Gastrocnemius medialis (tissue), 4 donors: ENCODE measurements around the gene HOXA4.

ENCODE experiments used
- CTCF ChIP-seq, 5 experiments: fragments of 450-650 bp in 3 of 5; fragments of 200-600 bp in 2 of 5; sonication (generic) in 2 of 5; IDR thresholded peaks in 4 of 5; conservative IDR thresholded peaks in 1 of 5; 1 replicate in 4 of 5; 2 replicates in 1 of 5; pipeline ENCODE4 v1.5.1; 2016 to 2019; ENCODE audit warnings: antibody characterized with exemption in 5 of 5, mild to moderate bottlenecking in 3 of 5, moderate library complexity in 3 of 5
- POLR2A ChIP-seq, 2 donors: fragments of 450-650 bp; IDR thresholded peaks; one replicate each; pipeline ENCODE4 v1.6.1; 2017; ENCODE audit warnings: antibody characterized with exemption in 2 of 2, mild to moderate bottlenecking in 2 of 2, moderate library complexity in 2 of 2

DNA sequence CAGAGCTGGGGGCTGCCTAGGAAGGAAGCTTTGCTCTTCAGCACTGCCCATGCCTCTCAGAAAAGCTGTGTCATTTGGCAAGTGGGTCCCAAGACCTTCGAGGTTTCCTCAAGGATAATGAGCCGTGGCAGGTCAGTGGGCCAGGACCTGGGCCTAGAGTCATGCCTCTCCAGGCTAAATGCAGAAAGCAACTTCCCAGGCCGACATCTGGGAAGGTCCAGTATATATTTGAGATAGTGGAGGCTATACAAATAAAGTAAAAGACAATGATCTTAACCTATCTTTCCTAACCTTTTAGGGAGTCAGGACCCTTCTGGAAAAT, 45.9 kb upstream of the HOXA4 start:
- TF ChIP-seq CTCF (IDR thresholded peaks at IDR 0.05 in 4 of 5, conservative IDR thresholded peaks at IDR 0.05 in 1 of 5) (no peak), POLR2A (IDR thresholded peaks at IDR 0.05) (no peak)
